ENCODE measurements around the gene TUBGCP4.

DNA sequence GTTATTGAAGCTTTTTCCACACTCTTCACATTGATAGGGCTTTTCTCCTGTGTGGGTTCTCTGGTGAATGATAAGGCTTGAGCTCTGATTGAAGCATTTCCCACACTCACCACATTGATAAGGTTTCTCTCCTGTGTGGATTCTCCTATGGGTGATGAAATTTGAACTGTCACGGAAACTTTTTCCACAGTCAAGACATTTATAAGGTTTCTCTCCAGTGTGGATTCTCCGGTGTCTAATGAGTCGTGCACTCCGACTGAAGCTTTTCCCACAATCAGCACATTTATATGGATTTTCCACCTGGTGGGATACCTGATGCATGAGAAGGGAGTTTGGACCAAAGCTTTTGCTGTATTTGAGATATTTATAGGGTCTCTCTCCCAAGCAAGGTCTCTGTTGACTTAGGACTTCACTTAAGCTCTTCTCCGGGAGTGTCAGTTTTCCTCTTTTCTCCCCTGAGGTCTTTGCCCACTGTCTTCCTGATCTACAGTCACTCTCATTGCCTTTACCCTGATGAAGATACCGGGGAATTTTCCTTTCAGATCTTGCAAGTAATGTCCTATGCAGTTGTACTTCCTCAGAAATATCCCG, 9.5 kb upstream of the TUBGCP4 start:
- TF ChIP-seq, protein P1, sequence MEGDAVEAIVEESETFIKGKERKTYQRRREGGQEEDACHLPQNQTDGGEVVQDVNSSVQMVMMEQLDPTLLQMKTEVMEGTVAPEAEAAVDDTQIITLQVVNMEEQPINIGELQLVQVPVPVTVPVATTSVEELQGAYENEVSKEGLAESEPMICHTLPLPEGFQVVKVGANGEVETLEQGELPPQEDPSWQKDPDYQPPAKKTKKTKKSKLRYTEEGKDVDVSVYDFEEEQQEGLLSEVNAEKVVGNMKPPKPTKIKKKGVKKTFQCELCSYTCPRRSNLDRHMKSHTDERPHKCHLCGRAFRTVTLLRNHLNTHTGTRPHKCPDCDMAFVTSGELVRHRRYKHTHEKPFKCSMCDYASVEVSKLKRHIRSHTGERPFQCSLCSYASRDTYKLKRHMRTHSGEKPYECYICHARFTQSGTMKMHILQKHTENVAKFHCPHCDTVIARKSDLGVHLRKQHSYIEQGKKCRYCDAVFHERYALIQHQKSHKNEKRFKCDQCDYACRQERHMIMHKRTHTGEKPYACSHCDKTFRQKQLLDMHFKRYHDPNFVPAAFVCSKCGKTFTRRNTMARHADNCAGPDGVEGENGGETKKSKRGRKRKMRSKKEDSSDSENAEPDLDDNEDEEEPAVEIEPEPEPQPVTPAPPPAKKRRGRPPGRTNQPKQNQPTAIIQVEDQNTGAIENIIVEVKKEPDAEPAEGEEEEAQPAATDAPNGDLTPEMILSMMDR (IDR thresholded peaks at IDR 0.05): no peak
- no peak for TF ChIP-seq POLR2A (IDR thresholded peaks at IDR 0.05)
